H9 (cell line): Measurements from ENCODE around the gene REG4. TPM values are rescaled to one million over a fixed set of nuclear protein-coding genes. Genes with fewer than 3 reads are reported as not detected.

Experiments used
- DNase-seq: peaks from one replicate; pipeline ENCODE4 v3.0.0-alpha.2; 2017
- H2AFZ ChIP-seq: one replicate; pipeline ENCODE4 v1.6.1; 2013; ENCODE audit warnings: mild to moderate bottlenecking, low read length, control low read depth, moderate library complexity
- H2AK5ac ChIP-seq: 2 replicates; pipeline ENCODE4 v1.6.1; 2013; ENCODE audit warnings: low read length, control low read depth, mixed read lengths; ENCODE audit not compliant: insufficient read length
- H2BK120ac ChIP-seq: one replicate; pipeline ENCODE4 v1.6.1; 2013; ENCODE audit warnings: low read depth, mild to moderate bottlenecking, low read length, control low read depth, inconsistent platforms; ENCODE audit not compliant: poor library complexity, severe bottlenecking
- H2BK12ac ChIP-seq: 2 replicates; pipeline ENCODE4 v1.6.1; 2013; ENCODE audit warnings: low read length, control low read depth, mixed read lengths, low read depth; ENCODE audit not compliant: insufficient read length
- H2BK15ac ChIP-seq: 2 replicates; pipeline ENCODE4 v1.6.1; 2013; ENCODE audit warnings: low read depth, low read length, control low read depth
- H2BK20ac ChIP-seq: one replicate; pipeline ENCODE4 v1.6.1; 2013; ENCODE audit warnings: low read depth, mild to moderate bottlenecking, low read length, control low read depth, inconsistent platforms; ENCODE audit not compliant: poor library complexity, severe bottlenecking
- H2BK5ac ChIP-seq: 2 replicates; pipeline ENCODE4 v1.6.1; 2013; ENCODE audit warnings: low read length, control low read depth, mixed read lengths; ENCODE audit not compliant: insufficient read length
- H3K14ac ChIP-seq: 2 replicates; pipeline ENCODE4 v1.6.1; 2013; ENCODE audit warnings: low read length, control low read depth; ENCODE audit not compliant: insufficient read depth
- H3K18ac ChIP-seq: 2 replicates; pipeline ENCODE4 v1.6.1; 2013; ENCODE audit warnings: low read depth, mild to moderate bottlenecking, mixed read lengths, low read length, control low read depth; ENCODE audit not compliant: insufficient read length
- H3K23ac ChIP-seq: 2 replicates; pipeline ENCODE4 v1.6.1; 2013; ENCODE audit warnings: low read length, control low read depth, mixed read lengths, low read depth; ENCODE audit not compliant: insufficient read length
- H3K23me2 ChIP-seq: 2 replicates; pipeline ENCODE4 v1.6.1; 2013; ENCODE audit warnings: low read depth, mild to moderate bottlenecking, mixed read lengths, low read length, control low read depth; ENCODE audit not compliant: insufficient read length, poor library complexity, severe bottlenecking
- H3K27ac ChIP-seq: 2 replicates; pipeline ENCODE4 v1.5.1; 2013; ENCODE audit warnings: low read length, control low read depth, mixed read lengths, low read depth; ENCODE audit not compliant: insufficient read length
- H3K27me3 ChIP-seq: 2 replicates; pipeline ENCODE4 v1.6.1; 2013; ENCODE audit warnings: low read length, control low read depth, inconsistent platforms; ENCODE audit not compliant: insufficient read depth
- H3K4ac ChIP-seq: 2 replicates; pipeline ENCODE4 v1.6.1; 2013; ENCODE audit warnings: low read depth, mild to moderate bottlenecking, control low read depth, inconsistent platforms, low read length, moderate library complexity
- H3K4me1 ChIP-seq: 2 replicates; pipeline ENCODE4 v1.6.1; 2013; ENCODE audit warnings: low read length, control low read depth, inconsistent platforms; ENCODE audit not compliant: insufficient read depth
- H3K4me2 ChIP-seq: 2 replicates; pipeline ENCODE4 v1.6.1; 2013; ENCODE audit warnings: low read length, control low read depth, mixed read lengths; ENCODE audit not compliant: insufficient read length, insufficient read depth
- H3K56ac ChIP-seq: 2 replicates; pipeline ENCODE4 v1.6.1; 2013; ENCODE audit warnings: low read depth, mild to moderate bottlenecking, mixed read lengths, low read length, control low read depth; ENCODE audit not compliant: insufficient read length
- H3K79me1 ChIP-seq: 2 replicates; pipeline ENCODE4 v1.6.1; 2013; ENCODE audit warnings: low read depth, mild to moderate bottlenecking, moderate library complexity, low read length, control low read depth, inconsistent platforms; ENCODE audit not compliant: insufficient read depth, poor library complexity, severe bottlenecking
- H3K79me2 ChIP-seq: 2 replicates; pipeline ENCODE4 v1.6.1; 2013; ENCODE audit warnings: low read length, control low read depth, inconsistent platforms; ENCODE audit not compliant: insufficient read depth
- H3K9ac ChIP-seq: 2 replicates; pipeline ENCODE4 v1.6.1; 2013; ENCODE audit warnings: low read length, control low read depth, mixed read lengths; ENCODE audit not compliant: insufficient read length; ENCODE audit errors: extremely low read depth
- H3K9me3 ChIP-seq: one replicate; pipeline ENCODE4 v1.6.1; 2013; ENCODE audit warnings: low read depth, low read length, inconsistent platforms; ENCODE audit not compliant: control insufficient read depth
- H3T11ph ChIP-seq: one replicate; pipeline ENCODE4 v1.6.1; 2013; ENCODE audit warnings: mild to moderate bottlenecking, low read length, control low read depth, inconsistent platforms
- H4K20me1 ChIP-seq: one replicate; pipeline ENCODE4 v1.6.1; 2013; ENCODE audit not compliant: control insufficient read depth, insufficient read length, insufficient read depth
- H4K5ac ChIP-seq: 2 replicates; pipeline ENCODE4 v1.6.1; 2013; ENCODE audit warnings: low read depth, mild to moderate bottlenecking, mixed read lengths, low read length, control low read depth; ENCODE audit not compliant: insufficient read length
- H4K8ac ChIP-seq: replicated peaks from 2 replicates; pipeline ENCODE4 v1.6.1; 2013; ENCODE audit warnings: low read length, control low read depth, mixed read lengths, low read depth; ENCODE audit not compliant: insufficient read length
- H4K91ac ChIP-seq: 2 replicates; pipeline ENCODE4 v1.6.1; 2013; ENCODE audit warnings: low read depth, mild to moderate bottlenecking, moderate library complexity, mixed read lengths, low read length, control low read depth; ENCODE audit not compliant: insufficient read length
- H3K27ac Mint-ChIP-seq, 3 experiments: 2 replicates in 2 of 3; 3 replicates in 1 of 3; pipeline ENCODE4 v1.8.0; 2020 to 2021; ENCODE audit warnings: mixed read lengths in 3 of 3, mild to moderate bottlenecking in 1 of 3, moderate library complexity in 1 of 3
- H3K27me3 Mint-ChIP-seq: 2 replicates; pipeline ENCODE4 v1.8.0; 2021; ENCODE audit warnings: low read depth, mild to moderate bottlenecking, moderate library complexity, mixed read lengths
- H3K36me3 Mint-ChIP-seq, 3 experiments: 2 replicates in 2 of 3; 3 replicates in 1 of 3; pipeline ENCODE4 v1.8.0; 2020 to 2021; ENCODE audit warnings: low read depth in 3 of 3, mixed read lengths in 3 of 3; ENCODE audit not compliant: insufficient read depth in 1 of 3
- H3K4me1 Mint-ChIP-seq, 2 experiments: 2 replicates each; pipeline ENCODE4 v1.8.0; 2020; ENCODE audit warnings: mixed read lengths in 2 of 2
- H3K4me3 Mint-ChIP-seq, 2 experiments: 2 replicates in 1 of 2; 3 replicates in 1 of 2; pipeline ENCODE4 v1.8.0; 2020 to 2021; ENCODE audit warnings: mild to moderate bottlenecking in 2 of 2, mixed read lengths in 2 of 2, moderate library complexity in 1 of 2
- H3K9me3 Mint-ChIP-seq, 2 experiments: 2 replicates in 1 of 2; 3 replicates in 1 of 2; pipeline ENCODE4 v1.8.0; 2020; ENCODE audit warnings: mild to moderate bottlenecking in 2 of 2, mixed read lengths in 2 of 2, moderate library complexity in 1 of 2
- CTCF ChIP-seq: fragments of 200-600 bp; sonication (generic); conservative IDR thresholded peaks from 3 replicates; pipeline ENCODE4 v1.8.0; 2021; ENCODE audit warnings: antibody characterized with exemption, mild to moderate bottlenecking
- WGBS: extraction: QIAGEN DNeasy Blood & Tissue Kit; methylation state at CpG from one replicate; pipeline ENCODE4 v1.1.7; 2013; ENCODE audit warnings: missing lambda C conversion rate, low lambda C conversion rate, mixed read lengths; ENCODE audit not compliant: insufficient read length; ENCODE audit errors: extremely low coverage; 5-methylcytosine and 5-hydroxymethylcytosine counted together
- total RNA-seq: library from RNA; stranded (reverse); gene quantifications from 2 replicates; pipeline ENCODE4 v1.2.1, GENCODE V29; 2021

REG4 gene
- total RNA-seq, 1 experiment from 2014 or later = not detected

- TF ChIP-seq CTCF = no peak
- Mint-ChIP-seq H3K4me3 (no peak overlapping the region), H3K27ac (no peak overlapping the region), H3K4me1 (peaks cover 6% of the 10 kb centered on the region in 2 experiments), H3K9me3 (no peaks in the 10 kb centered on the region), H3K36me3 (no peaks in the 10 kb centered on the region), H3K27me3 (peaks cover 4% of the 10 kb centered on the region; the same call in 1 of the 2 replicates)
- Histone ChIP-seq H3K9ac (no peak overlapping the region), H4K5ac (no peak overlapping the region), H3K4me1 (no peaks in the 10 kb centered on the region; the same call in 1 of the 2 replicates), H2BK5ac (no peak overlapping the region), H3K23me2 (no peaks in the 10 kb centered on the region), H2BK15ac (no peak overlapping the region), H4K8ac (no peak overlapping the region), H2AFZ (no peak overlapping the region), H2BK120ac (no peak overlapping the region), H3K27ac (no peak overlapping the region), H4K91ac (no peak overlapping the region), H3K79me2 (no peaks in the 10 kb centered on the region), H3K4me2 (no peak overlapping the region), H3K56ac (no peak overlapping the region), H3K4ac (no peak overlapping the region), H3K79me1 (no peaks in the 10 kb centered on the region), H3T11ph (no peak overlapping the region), H2BK20ac (no peak overlapping the region), H3K14ac (no peak overlapping the region), H2BK12ac (no peak overlapping the region), H3K23ac (no peak overlapping the region), H3K9me3 (no peaks in the 10 kb centered on the region), H3K18ac (no peak overlapping the region), H2AK5ac (no peak overlapping the region), H4K20me1 (no peaks in the 10 kb centered on the region), H3K27me3 (no peaks in the 10 kb centered on the region)
- WGBS = no CpG with 5 or more reads among the region's 3 CpGs
- no peak for DNase-seq
These were observed 19.8 kb upstream of the REG4 start for GRCh38 chr1:119831027-119831426.
